OCI-LY7 (cell line): ENCODE measurements around the gene LRRC7. TPM values are rescaled to one million over a fixed set of nuclear protein-coding genes. Genes with fewer than 3 reads are reported as not detected.

Experiments
- BruUV-seq: library from RNA; stranded (reverse); fragments of 400-500 nt; replicated peaks from 2 replicates; lab custom pipeline; 2021; lab: Mats Ljungman, UMichigan
- CTCF ChIA-PET: fragments of 300-600 bp; sonication (Branson Sonifier 250); formaldehyde crosslinking; loops from one replicate; lab custom pipeline; 2022; ENCODE audit warnings: antibody characterized with exemption; ENCODE audit not compliant: unreplicated experiment; lab: Charles Lee
- POLR2A ChIA-PET: fragments of 300-600 bp; sonication (Branson Sonifier 250); formaldehyde crosslinking; loops from one replicate; lab custom pipeline; 2022; ENCODE audit warnings: antibody characterized with exemption; lab: Charles Lee
- DNase-seq: peaks from one replicate; pipeline ENCODE4 v3.0.0-alpha.2; 2015; ENCODE audit warnings: low spot score
- H2AFZ ChIP-seq: fragments of 200-600 bp; sonication (generic), shearing (Covaris generic); 2 replicates; pipeline ENCODE4 v1.6.1; 2014; ENCODE audit warnings: mild to moderate bottlenecking, antibody characterized with exemption, low read length, moderate library complexity
- H3K27ac ChIP-seq: fragments of 200-600 bp; sonication (generic); 2 replicates; pipeline ENCODE4 v1.5.1; 2014; ENCODE audit warnings: mixed run types, low read depth, mild to moderate bottlenecking, moderate library complexity, low read length, inconsistent platforms; ENCODE audit not compliant: poor library complexity, severe bottlenecking
- H3K36me3 ChIP-seq: fragments of 200-600 bp; sonication (generic); 2 replicates; pipeline ENCODE4 v1.6.1; 2014; ENCODE audit warnings: mild to moderate bottlenecking, antibody characterized with exemption, low read length, moderate library complexity, mixed read lengths; ENCODE audit not compliant: insufficient read depth
- H3K4me1 ChIP-seq: fragments of 200-600 bp; sonication (generic); 2 replicates; pipeline ENCODE4 v1.5.1; 2014; ENCODE audit warnings: mild to moderate bottlenecking, low read length; ENCODE audit not compliant: insufficient read depth, poor library complexity, severe bottlenecking
- H3K4me2 ChIP-seq: fragments of 200-600 bp; sonication (generic); 2 replicates; pipeline ENCODE4 v1.6.1; 2014; ENCODE audit warnings: mild to moderate bottlenecking, low read length
- H3K4me3 ChIP-seq: fragments of 200-600 bp; sonication (generic); 2 replicates; pipeline ENCODE4 v1.5.1; 2014; ENCODE audit warnings: mild to moderate bottlenecking, low read depth, low read length; ENCODE audit not compliant: poor library complexity, severe bottlenecking
- H3K79me2 ChIP-seq: fragments of 200-600 bp; sonication (generic); 2 replicates; pipeline ENCODE4 v1.6.1; 2016; ENCODE audit warnings: low read depth, mild to moderate bottlenecking, low read length, moderate library complexity, mixed read lengths; ENCODE audit not compliant: insufficient read depth
- H3K9me2 ChIP-seq: fragments of 200-600 bp; sonication (generic); 2 replicates; pipeline ENCODE4 v1.6.1; 2016; ENCODE audit warnings: mild to moderate bottlenecking, low read length, mixed read lengths; ENCODE audit not compliant: insufficient read depth
- H3K9me3 ChIP-seq: fragments of 200-600 bp; sonication (generic); 2 replicates; pipeline ENCODE4 v1.6.1; 2014; ENCODE audit warnings: mild to moderate bottlenecking, mixed run types, low read length, mixed read lengths
- H4K20me1 ChIP-seq: fragments of 200-600 bp; sonication (generic); 2 replicates; pipeline ENCODE4 v1.6.1; 2014; ENCODE audit warnings: mild to moderate bottlenecking, antibody characterized with exemption, low read length, moderate library complexity, mixed read lengths; ENCODE audit not compliant: insufficient read depth
- CTCF ChIP-seq: fragments of 200-600 bp; sonication (generic); conservative IDR thresholded peaks from 2 replicates; pipeline ENCODE4 v1.5.1; 2014; ENCODE audit warnings: mild to moderate bottlenecking, antibody characterized with exemption, low read length, moderate library complexity, mixed read lengths
- EZH2phosphoT487 ChIP-seq: fragments of 200-600 bp; sonication (generic); IDR thresholded peaks from 2 replicates; pipeline ENCODE4 v1.6.1; 2018; ENCODE audit warnings: low read depth, borderline replicate concordance, mild to moderate bottlenecking, mixed run types, antibody characterized with exemption, low read length, moderate library complexity, mixed read lengths
- intact Hi-C: fragments of 100-400 bp; cut with micrococcal nuclease; formaldehyde crosslinking; loops from one replicate; pipeline ENCODE4 v1.10.0; 2022; ENCODE audit not compliant: unreplicated experiment
- total RNA-seq, 2 experiments: library from RNA; depleted of rRNA in 1 of 2; stranded (reverse); fragments of >200 nt in 1 of 2; shearing (Covaris generic) in 1 of 2; gene quantifications; 2 replicates each; pipeline ENCODE4 v1.2.3, GENCODE V29; 2014 to 2022

LRRC7 gene
- total RNA-seq, 2 experiments from 2014 or later, result not detected

GRCh38 chr1:69589799-69590198, 22.1 kb downstream of the LRRC7 start:
- intact Hi-C loops, result no loop called here
- Histone ChIP-seq H3K4me1 (no peaks in the 10 kb centered on the region), H3K9me3 (no peaks in the 10 kb centered on the region), H3K4me2 (no peak overlapping the region), H3K4me3 (no peak overlapping the region), H4K20me1 (no peaks in the 10 kb centered on the region), H3K36me3 (no peaks in the 10 kb centered on the region), H2AFZ (no peak overlapping the region), H3K79me2 (no peaks in the 10 kb centered on the region), H3K9me2 (no peaks in the 10 kb centered on the region), H3K27ac (no peak overlapping the region)
- ChIA-PET POLR2A (interaction anchor here (0.6 kb wide), 1 partner anchor 1063 kb away, joined by 4 read pairs; no protein-coding TSS in a partner anchor), CTCF (no interaction called here)
- DNase-seq, result no peak
- BruUV-seq, result no TSS peak
- TF ChIP-seq CTCF (no peak), EZH2phosphoT487 (no peak)

- ChIA-PET CTCF (no interaction called here), POLR2A (no interaction called here)
- intact Hi-C loops, result no loop called here
- Histone ChIP-seq H3K27ac (no peak overlapping the region), H4K20me1 (no peaks in the 10 kb centered on the region), H3K4me3 (no peak overlapping the region), H3K4me2 (no peak overlapping the region), H3K36me3 (no peaks in the 10 kb centered on the region), H3K79me2 (no peaks in the 10 kb centered on the region), H3K4me1 (no peaks in the 10 kb centered on the region), H2AFZ (no peak overlapping the region), H3K9me3 (no peaks in the 10 kb centered on the region), H3K9me2 (no peaks in the 10 kb centered on the region)
- no TSS peak for BruUV-seq
- TF ChIP-seq CTCF, result no peak
- TF ChIP-seq EZH2phosphoT487, result no peak
- no peak for DNase-seq
These were observed 24.6 kb downstream of the LRRC7 start for GRCh38 chr1:69592341-69592740.

GRCh38 chr1:69595486-69595885, 27.8 kb downstream of the LRRC7 start:
- Histone ChIP-seq H3K27ac (no peak overlapping the region), H3K9me3 (no peaks in the 10 kb centered on the region), H3K4me2 (no peak overlapping the region), H3K79me2 (no peaks in the 10 kb centered on the region), H3K9me2 (no peaks in the 10 kb centered on the region), H3K4me1 (no peaks in the 10 kb centered on the region), H4K20me1 (no peaks in the 10 kb centered on the region), H2AFZ (no peak overlapping the region), H3K36me3 (no peaks in the 10 kb centered on the region), H3K4me3 (no peak overlapping the region)
- TF ChIP-seq EZH2phosphoT487 (no peak), CTCF (no peak)
- BruUV-seq, result no TSS peak
- intact Hi-C loops, result no loop called here
- CTCF ChIA-PET, result no interaction called here
- POLR2A ChIA-PET, result no interaction called here
- no peak for DNase-seq
